Measurements from ENCODE around the gene LGR6. TPM values are rescaled to one million over a fixed set of nuclear protein-coding genes. Genes with fewer than 3 reads are reported as not detected.
"Not testable (repeated sequence)": the region's sequence is repeated elsewhere in the genome, so short reads cannot be mapped to it uniquely, and the experiment has no call there.

LGR6 gene, protein sequence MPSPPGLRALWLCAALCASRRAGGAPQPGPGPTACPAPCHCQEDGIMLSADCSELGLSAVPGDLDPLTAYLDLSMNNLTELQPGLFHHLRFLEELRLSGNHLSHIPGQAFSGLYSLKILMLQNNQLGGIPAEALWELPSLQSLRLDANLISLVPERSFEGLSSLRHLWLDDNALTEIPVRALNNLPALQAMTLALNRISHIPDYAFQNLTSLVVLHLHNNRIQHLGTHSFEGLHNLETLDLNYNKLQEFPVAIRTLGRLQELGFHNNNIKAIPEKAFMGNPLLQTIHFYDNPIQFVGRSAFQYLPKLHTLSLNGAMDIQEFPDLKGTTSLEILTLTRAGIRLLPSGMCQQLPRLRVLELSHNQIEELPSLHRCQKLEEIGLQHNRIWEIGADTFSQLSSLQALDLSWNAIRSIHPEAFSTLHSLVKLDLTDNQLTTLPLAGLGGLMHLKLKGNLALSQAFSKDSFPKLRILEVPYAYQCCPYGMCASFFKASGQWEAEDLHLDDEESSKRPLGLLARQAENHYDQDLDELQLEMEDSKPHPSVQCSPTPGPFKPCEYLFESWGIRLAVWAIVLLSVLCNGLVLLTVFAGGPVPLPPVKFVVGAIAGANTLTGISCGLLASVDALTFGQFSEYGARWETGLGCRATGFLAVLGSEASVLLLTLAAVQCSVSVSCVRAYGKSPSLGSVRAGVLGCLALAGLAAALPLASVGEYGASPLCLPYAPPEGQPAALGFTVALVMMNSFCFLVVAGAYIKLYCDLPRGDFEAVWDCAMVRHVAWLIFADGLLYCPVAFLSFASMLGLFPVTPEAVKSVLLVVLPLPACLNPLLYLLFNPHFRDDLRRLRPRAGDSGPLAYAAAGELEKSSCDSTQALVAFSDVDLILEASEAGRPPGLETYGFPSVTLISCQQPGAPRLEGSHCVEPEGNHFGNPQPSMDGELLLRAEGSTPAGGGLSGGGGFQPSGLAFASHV
- total RNA-seq = 0.35 TPM
- long read RNA-seq = 0 reads

DNA sequence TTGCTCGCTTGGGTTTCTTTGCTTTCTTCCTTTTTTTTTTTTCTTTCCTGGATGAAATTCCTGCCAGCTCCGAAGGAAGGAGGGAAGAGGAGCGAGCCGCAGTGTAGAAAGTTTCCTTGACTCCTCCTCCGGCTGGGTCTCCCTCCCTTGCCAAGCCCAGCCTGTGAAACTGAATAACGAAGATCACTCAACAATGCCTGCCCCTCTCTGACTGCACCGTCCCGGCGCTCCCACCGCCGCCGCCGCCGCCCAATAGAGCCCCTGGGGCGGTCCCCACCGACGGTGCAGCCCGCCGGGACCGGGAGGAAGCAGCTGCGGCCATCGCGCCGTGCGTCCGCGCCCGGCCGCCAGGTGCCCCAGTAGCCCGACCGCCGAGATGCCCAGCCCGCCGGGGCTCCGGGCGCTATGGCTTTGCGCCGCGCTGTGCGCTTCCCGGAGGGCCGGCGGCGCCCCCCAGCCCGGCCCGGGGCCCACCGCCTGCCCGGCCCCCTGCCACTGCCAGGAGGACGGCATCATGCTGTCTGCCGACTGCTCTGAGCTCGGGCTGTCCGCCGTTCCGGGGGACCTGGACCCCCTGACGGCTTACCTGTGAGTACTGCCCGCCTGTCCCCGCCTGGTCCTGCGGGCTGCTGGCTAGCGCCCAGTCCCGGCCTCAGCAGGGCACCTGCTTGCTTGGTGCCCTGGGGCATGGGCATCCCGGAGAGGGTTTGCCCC is at the start of gene LGR6:
Gene LGR6 (plus strand): TSS at position 186 of the 714 bp plus-strand sequence. CDS start 191 bp downstream, at position 377.
- DNase-seq (ENCODE audit: low spot score) = no peak

- DNase-seq (ENCODE audit: low spot score) = peak; percentile 94
Measured at GRCh38 chr1:202144402-202145067, 49.1 kb upstream of the LGR6 start, which contains the start of gene ARL8A. Gene ARL8A (minus strand): TSS chr1:202144737. CDS start chr1:202144572, 165 bp downstream.

DNA sequence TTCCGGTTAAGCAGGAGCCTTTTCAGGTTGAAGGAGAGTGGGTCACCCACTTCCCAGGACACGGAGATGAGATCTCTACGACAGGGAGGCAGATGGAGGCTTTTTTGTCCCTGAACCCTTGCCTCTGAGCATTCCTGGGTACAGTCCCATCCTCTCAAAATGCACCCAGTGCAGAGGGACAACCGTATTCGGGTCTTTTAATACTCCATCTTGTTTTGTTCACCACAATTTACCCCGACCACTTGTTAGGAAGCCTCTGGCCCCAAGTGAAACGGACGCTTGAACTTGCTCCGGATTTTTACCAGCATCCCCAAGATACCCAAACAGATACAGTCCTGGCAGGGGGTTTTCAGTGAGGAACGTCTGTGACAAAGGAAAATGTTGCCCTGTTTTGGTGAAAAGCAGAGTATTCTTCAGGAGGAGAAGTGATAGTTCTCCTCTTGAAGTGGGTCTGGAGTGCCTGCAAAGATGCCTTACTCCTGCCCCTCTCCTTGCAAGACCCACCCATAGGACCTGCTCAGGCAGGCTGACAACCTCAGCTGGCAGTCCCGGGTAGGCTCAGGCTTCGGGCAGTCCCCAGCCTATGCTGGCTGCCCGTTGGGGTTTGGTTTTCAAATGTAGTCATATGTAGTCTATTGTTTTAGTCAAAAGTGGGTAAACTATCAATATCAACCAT is 48.4 kb upstream of the LGR6 start:
- no peak for DNase-seq (ENCODE audit: low spot score)

DNA sequence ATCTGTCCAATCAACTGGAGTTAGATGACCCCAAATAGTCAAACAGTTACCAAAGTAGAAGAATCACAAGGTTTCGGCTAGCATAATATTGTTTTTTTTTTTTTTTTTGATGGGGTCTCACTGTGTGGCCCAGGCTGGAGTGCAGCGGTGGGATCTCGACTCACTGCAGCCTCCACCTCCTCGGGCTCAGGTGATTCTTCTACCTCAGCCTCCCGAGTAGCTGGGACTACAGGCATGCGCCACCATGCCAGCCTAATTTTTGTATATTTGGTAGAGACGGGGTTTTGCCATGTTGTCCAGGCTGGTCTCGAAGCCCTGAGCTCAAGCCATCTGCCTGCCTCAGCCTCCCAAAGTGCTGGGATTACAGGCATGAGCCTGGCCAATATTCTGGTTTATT is 47.9 kb upstream of the LGR6 start:
- DNase-seq (ENCODE audit: low spot score) = not testable (repeated sequence)

DNA sequence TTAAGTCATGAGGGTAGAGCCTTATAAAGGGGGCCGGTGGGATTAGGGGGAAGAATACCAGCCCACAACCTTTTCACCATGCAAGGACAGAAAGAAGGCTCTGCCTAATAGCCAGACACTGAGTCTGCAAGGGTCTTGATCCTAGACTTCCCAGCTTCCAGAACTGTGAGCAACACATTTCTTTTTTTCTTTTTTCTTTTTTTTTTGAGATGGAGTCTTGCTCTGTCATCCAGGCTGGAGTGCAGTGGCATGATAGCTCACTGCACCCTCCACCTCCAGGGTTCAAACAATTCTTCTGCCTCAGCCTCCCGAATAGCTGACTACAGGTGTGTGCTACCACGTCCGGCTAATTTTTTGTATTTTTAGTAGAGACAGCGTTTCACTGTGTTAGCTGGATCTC is 47.3 kb upstream of the LGR6 start:
- no peak for DNase-seq (ENCODE audit: low spot score)

GRCh38 chr1:202146993-202147392 is 46.6 kb upstream of the LGR6 start:
- DNase-seq (ENCODE audit: low spot score) = no peak

GRCh38 chr1:202148391-202148790 is 45.2 kb upstream of the LGR6 start:
- DNase-seq (ENCODE audit: low spot score) = no peak

- DNase-seq (ENCODE audit: low spot score) = no peak
Measured at GRCh38 chr1:202149566-202149965, 44.0 kb upstream of the LGR6 start.

- no peak for DNase-seq (ENCODE audit: low spot score)
Measured at GRCh38 chr1:202150187-202150586, 43.4 kb upstream of the LGR6 start.

DNA sequence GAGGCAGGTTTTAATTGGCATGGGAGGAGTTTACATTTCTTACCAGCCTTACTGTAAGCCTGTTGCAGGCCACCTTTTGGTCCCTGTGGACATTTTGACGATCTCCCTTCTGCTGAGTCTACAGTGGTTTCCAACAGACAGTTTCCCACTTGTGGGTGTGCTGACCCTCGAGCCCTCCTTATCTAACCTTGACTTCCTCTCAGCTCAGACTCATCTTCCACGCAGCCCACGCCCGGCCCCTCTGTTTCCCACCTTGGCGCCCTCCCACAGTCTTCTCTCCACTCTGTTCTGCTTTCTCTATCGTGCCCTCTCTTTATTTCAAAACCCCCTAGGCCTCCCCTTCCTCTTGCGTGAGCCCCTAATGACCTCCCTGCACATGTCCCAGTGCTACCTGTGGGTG is 43.0 kb upstream of the LGR6 start:
- DNase-seq (ENCODE audit: low spot score) = no peak

- no peak for DNase-seq (ENCODE audit: low spot score)
Measured at GRCh38 chr1:202151045-202151444, 42.6 kb upstream of the LGR6 start.

GRCh38 chr1:202152399-202152798 is 41.2 kb upstream of the LGR6 start:
- no peak for DNase-seq (ENCODE audit: low spot score)

DNA sequence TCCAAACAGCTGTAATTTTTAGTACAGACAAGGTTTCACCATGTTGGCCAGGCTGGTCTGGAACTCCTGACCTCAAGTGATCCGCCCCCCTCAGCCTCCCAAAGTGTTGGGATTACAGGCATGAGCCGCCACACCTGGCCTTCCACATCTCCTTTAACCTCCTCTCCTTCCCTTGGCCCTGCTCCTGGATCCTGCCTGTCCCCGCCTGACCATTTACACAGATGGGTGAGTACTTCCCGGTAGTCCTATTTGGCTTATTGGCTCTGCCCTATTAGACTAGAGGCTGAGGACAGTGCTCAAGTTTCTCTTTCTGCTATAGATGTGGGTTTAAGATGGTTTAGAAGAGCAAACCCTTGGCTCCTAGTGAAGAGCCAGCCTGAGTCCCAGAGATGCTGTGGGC is 40.3 kb upstream of the LGR6 start:
- no peak for DNase-seq (ENCODE audit: low spot score)

- DNase-seq (ENCODE audit: low spot score) = no peak
Measured at GRCh38 chr1:202154148-202154765, 39.3 kb upstream of the LGR6 start.

DNA sequence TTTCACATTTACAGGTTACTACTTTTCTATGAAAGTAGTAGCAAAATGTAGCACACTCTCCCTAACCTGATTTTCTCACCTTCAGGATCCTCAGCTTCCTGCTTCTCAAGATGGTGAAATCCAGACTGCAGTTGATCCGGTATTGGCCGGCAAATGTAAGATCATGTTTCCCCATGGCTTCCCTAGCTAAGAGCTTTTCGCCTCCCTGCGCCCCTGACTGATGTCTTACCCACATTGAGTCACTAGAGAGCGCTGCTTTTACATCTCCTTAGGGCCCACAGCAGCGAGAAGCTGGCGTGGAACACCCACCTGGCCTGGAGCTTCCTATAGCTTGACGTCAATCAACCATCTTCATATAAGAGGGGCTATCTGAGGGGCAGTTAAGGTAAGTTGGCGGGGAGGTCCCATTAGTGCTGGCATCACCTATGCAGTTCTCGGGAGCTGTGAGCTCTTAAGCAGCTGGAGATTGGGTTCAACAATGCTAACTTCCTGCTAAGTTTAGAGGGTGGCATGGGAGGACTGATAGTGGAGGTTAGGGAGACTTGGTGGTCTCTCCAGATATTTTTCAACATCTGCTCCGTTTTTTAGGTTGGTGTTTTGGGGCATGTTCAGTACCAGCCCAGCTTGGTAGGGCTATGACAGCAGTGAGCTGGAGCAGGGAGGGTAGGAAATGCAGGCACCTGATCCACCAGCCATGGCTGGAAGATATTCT is 38.7 kb upstream of the LGR6 start:
- no peak for DNase-seq (ENCODE audit: low spot score)

- no peak for DNase-seq (ENCODE audit: low spot score)
Measured at GRCh38 chr1:202155478-202156021, 38.0 kb upstream of the LGR6 start.

- DNase-seq (ENCODE audit: low spot score) = no peak
Measured at GRCh38 chr1:202156590-202156989, 37.0 kb upstream of the LGR6 start.

DNA sequence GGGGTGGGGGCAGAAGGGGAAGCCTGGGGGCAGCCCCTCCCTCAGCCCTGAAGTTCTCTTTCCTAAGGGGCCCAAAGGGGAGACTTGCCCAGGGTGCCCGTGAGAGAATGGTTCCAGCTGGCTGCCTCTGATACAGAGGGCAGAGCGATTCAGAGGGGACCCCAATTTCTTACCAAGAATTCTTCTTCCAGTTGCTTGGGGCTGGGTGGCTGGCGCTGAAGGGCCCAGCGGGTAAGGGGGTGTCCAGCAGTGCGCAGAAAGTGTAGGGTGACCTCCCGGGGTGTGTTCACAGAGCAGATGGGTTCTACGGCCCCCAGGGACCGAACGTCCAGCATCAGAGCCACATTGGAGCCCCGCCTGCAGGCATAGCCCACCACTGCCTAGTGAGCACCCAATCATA is 35.7 kb upstream of the LGR6 start:
- no peak for DNase-seq (ENCODE audit: low spot score)

Measured in mesenteric fat pad (tissue), 1 donor.